GM20000 (cell line): ENCODE measurements around the gene FARS2.

Experiments used
- DNase-seq: peaks from one replicate; pipeline ENCODE4 v3.0.0; 2012; ENCODE audit warnings: low spot score
- TF ChIP-seq, protein P1 (sequence below): IDR thresholded peaks from 2 replicates; pipeline ENCODE4 v1.5.1; 2012; ENCODE audit warnings: mild to moderate bottlenecking, control low read depth; ENCODE audit errors: extremely low read depth, missing control alignments

The FARS2 gene

DNA sequence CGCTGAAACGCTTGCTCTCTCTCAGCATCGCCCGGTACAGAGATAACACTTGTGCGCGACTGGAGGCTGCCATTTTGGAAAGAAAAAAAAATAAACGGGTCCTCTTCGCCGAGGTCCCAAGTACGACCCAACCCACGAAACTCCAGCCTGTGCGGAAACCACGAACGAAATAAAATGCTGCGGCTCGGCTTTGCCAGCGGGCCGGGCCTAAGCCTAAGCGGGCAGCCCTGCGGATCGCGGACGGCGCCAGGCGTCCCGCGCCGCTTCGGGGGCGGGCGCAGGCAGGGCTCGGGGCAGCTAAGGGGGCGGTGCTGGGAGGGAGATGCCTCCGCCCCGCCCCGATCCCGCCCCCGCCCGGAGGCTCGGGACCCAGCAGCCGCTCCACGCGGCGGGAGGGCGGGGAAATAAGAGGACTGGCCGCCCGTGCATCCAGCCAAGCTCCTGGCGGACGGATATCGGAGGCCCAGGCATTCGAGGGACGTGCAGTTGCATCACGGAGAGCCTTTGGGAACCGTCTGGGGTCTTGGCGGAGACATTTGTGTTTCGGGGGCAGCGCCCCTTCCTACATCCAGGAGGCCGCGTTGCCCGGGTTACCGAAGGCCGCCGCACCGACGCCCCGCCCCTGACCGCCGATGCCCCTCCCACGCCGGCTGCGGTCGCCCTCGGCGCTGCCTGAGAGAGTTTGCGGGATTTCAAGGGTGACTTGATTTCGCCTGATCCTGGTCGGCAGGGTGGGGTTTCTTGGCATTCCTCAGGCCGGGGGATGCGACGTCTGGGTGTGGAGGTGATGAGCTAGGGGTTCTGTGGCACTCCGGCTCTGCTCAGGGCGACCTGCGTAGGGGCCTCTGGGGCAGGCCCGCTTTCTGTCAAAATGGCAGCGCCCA is at the start of gene FARS2, which contains the start of gene LYRM4:
TSS of gene FARS2 (plus strand) at position 853 of the 884 bp plus-strand sequence.
TSS of gene LYRM4 (minus strand) at position 290 of the 884 bp plus-strand sequence. CDS start at position 73, 217 bp downstream.
- DNase-seq: peak; percentile 95
- TF ChIP-seq, protein P1, sequence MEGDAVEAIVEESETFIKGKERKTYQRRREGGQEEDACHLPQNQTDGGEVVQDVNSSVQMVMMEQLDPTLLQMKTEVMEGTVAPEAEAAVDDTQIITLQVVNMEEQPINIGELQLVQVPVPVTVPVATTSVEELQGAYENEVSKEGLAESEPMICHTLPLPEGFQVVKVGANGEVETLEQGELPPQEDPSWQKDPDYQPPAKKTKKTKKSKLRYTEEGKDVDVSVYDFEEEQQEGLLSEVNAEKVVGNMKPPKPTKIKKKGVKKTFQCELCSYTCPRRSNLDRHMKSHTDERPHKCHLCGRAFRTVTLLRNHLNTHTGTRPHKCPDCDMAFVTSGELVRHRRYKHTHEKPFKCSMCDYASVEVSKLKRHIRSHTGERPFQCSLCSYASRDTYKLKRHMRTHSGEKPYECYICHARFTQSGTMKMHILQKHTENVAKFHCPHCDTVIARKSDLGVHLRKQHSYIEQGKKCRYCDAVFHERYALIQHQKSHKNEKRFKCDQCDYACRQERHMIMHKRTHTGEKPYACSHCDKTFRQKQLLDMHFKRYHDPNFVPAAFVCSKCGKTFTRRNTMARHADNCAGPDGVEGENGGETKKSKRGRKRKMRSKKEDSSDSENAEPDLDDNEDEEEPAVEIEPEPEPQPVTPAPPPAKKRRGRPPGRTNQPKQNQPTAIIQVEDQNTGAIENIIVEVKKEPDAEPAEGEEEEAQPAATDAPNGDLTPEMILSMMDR: no peak

DNA sequence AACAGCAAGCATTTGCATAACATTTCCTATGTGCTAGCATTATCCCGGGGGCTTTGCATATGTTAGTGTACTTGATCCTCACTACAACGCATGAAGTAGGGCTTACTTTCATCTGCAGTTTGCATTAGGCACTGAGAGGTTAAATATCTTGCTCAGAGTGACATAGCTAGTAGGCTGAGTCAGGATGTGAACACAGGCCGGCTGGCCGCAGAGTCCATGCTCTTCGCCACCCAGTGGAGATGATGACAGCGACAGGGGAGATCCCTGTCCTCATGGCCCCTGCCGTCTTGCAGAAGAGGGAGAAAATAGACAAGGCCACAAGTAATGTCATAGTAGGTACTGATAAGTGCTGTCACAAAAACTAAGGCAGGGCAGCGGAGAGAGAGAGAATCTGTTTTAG is 47.5 kb upstream of the FARS2 start:
- no peak for DNase-seq
- TF ChIP-seq, protein P1: no peak

DNA sequence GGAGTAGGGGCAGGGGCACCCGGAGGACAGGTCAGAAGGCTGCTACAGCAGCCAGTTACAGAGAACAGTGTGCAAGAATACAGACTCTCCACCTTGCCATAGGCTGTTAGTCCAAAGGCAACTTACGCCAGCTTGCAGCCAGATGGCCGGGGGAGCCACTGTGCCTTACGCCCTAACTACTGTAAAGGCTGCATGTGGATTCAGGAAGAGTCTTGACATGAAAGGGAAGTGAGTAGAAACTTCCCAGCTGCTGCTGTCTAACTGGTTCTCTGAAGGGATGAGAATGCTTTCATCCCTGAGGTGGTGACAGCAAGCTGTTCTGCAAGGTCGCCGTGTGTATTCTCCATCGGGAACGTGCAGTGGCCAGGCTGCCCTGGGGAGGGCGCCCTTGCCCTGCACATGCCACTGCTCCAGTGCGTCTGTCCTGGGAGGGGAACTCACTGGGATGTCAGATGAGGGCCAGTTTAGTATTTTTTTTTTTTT is 46.7 kb upstream of the FARS2 start:
- TF ChIP-seq, protein P1: peak; percentile 66
- no peak for DNase-seq

DNA sequence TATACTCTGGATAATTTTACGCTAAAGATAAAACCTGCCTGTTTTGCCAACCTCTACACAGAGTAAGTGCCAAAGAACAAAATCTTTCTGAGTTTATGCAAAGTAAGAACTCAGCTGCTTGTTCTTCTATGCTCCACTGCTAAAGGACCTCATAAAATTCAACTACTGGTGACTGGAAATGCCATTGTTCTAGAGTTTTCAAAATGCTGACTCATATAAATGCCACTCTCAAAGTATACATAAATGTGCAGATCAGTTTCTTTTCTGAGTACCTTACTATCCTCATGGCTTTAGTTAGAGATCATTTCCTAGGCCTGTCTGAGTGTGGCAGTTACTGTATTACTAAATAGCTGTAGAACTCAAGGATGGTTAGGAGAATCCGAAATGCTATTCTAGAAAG is 46.2 kb upstream of the FARS2 start:
- TF ChIP-seq, protein P1: no peak
- DNase-seq: no peak

DNA sequence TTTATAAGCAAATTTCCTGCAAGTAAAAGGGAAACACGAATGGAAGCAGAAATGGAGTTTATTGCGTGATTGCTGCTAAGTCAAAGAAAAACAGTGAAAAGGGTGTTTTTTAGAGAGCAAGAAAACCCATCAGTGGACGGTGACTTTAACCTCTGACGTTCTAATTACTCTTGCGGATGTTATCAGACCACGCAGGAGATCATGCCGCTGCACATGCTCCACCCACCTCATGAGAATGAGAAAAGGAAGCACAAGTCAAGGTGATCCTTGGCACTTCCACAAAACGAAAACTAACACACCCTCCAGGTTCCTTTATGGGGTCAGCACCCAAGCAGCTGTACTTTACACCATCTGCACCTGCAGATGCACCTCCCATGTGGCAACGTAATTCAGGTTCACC is 45.5 kb upstream of the FARS2 start:
- TF ChIP-seq, protein P1: no peak
- DNase-seq: no peak

DNA sequence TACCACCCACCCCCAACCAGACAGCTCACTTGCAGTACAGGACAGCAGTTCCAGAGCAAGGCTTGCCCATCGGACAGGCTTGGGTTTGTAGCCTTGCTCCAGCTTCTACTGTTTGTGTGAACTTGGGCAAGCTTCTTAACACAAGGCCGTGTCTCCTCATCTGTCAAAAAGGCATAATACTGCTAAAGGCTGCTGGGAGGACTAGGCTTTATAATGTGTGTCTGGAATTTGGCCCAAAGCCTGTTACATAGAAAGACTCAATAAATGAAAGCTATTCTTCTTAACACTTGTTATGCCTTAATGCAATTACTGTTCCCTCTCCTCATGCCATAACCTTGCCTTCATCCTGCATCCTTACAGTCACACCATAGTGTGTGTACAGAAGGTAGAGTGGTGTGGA is 44.0 kb upstream of the FARS2 start:
- TF ChIP-seq, protein P1: no peak
- DNase-seq: no peak

DNA sequence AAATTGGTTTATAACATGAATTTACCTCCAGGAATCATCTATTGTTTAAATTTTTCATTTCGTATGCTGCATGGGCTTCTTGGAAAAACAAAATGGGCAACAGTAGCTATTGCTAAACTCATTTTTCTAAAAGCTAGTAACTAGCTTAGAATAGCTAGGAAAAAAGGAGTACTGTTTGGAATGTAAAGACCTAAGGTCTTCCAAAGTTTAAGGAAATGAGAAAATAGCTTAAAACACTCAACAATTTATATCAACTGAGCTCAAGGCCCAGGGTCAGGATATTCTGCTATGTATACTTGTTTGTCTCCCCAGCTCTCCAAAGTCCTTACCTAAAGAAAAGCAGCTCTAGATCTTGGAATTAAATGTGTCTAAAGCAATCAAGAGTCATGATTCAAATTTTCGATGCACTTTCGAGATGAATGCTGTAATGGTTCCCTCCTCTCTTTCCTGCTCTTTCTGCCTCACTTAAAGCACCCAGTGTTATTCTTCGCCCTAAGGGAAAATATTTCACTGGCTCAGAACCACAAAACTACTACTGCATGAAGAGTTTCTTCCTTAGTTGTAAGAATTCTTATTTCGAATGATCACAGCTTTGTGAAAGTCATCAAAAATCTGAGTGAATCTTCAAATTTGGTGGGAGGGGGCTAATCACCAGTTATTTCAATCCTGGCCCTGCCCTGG is 42.2 kb upstream of the FARS2 start:
- no peak for DNase-seq
- TF ChIP-seq, protein P1: no peak
